Keratinocyte (primary cell): ENCODE data around the gene DUSP6. TPM values are rescaled to one million over a fixed set of nuclear protein-coding genes. Genes with fewer than 3 reads are reported as not detected.
A peak's percentile ranks its signal among the peaks of the same experiment; 100 is the strongest.

Experiments used
- DNase-seq: peaks from one replicate; pipeline ENCODE4 v3.0.0-alpha.2; 2011; ENCODE audit warnings: low read depth, missing footprints, low spot score
- FAIRE-seq: peaks from 2 replicates; lab custom pipeline; 2011; peaks lifted over from hg19 to GRCh38; lab: Jason Lieb, UNC
- H2AFZ ChIP-seq: 2 replicates; pipeline ENCODE4 v1.6.0; 2012; ENCODE audit warnings: low read length, control low read depth, inconsistent platforms; ENCODE audit not compliant: control insufficient read depth
- H3K27ac ChIP-seq: 2 replicates; pipeline ENCODE4 v1.5.1; 2011; ENCODE audit warnings: low read length; ENCODE audit not compliant: control insufficient read depth, insufficient read depth
- H3K27me3 ChIP-seq: 3 replicates; pipeline ENCODE4 v1.6.0; 2011; ENCODE audit warnings: low read length; ENCODE audit not compliant: control insufficient read depth, insufficient read depth; ENCODE audit errors: extremely low read depth
- H3K36me3 ChIP-seq, 2 experiments: 2 replicates in 1 of 2; 3 replicates in 1 of 2; pipeline ENCODE4 v1.5.1; 2011; ENCODE audit warnings: low read length in 2 of 2, mild to moderate bottlenecking in 1 of 2; ENCODE audit not compliant: control insufficient read depth in 2 of 2, insufficient read depth in 2 of 2; ENCODE audit errors: extremely low read depth in 1 of 2
- H3K4me1 ChIP-seq: 3 replicates; pipeline ENCODE4 v1.5.1; 2011; ENCODE audit warnings: low read length; ENCODE audit not compliant: control insufficient read depth, insufficient read depth; ENCODE audit errors: extremely low read depth
- H3K4me2 ChIP-seq: 3 replicates; pipeline ENCODE4 v1.6.0; 2011; ENCODE audit warnings: low read depth, low read length; ENCODE audit not compliant: control insufficient read depth, insufficient read depth; ENCODE audit errors: extremely low read depth
- H3K4me3 ChIP-seq, 3 experiments: fragments of 200-600 bp in 1 of 3; sonication (generic) in 1 of 3; 2 replicates in 2 of 3; 3 replicates in 1 of 3; pipeline ENCODE4 v1.5.1; 2011 to 2016; ENCODE audit warnings: low read length in 3 of 3, mild to moderate bottlenecking in 3 of 3, control low read depth in 2 of 3, inconsistent platforms in 1 of 3, low read depth in 1 of 3, mixed read lengths in 1 of 3, mixed run types in 1 of 3, moderate library complexity in 1 of 3; ENCODE audit not compliant: control insufficient read depth in 2 of 3, insufficient read depth in 2 of 3; ENCODE audit errors: extremely low read depth in 1 of 3
- H3K79me2 ChIP-seq: 2 replicates; pipeline ENCODE4 v1.6.0; 2012; ENCODE audit warnings: low read length; ENCODE audit not compliant: control insufficient read depth, insufficient read depth
- H3K9ac ChIP-seq: 3 replicates; pipeline ENCODE4 v1.6.0; 2011; ENCODE audit warnings: low read length; ENCODE audit not compliant: control insufficient read depth, insufficient read depth; ENCODE audit errors: extremely low read depth
- H3K9me1 ChIP-seq: 3 replicates; pipeline ENCODE4 v1.6.0; 2011; ENCODE audit warnings: low read length; ENCODE audit not compliant: control insufficient read depth, insufficient read depth; ENCODE audit errors: extremely low read depth
- H3K9me3 ChIP-seq: 2 replicates; pipeline ENCODE4 v1.5.1; 2012; ENCODE audit warnings: low read depth, low read length; ENCODE audit not compliant: control insufficient read depth
- H4K20me1 ChIP-seq: 3 replicates; pipeline ENCODE4 v1.6.0; 2011; ENCODE audit warnings: low read length; ENCODE audit not compliant: control insufficient read depth, insufficient read depth; ENCODE audit errors: extremely low read depth
- CTCF ChIP-seq, 3 experiments: IDR thresholded peaks in 1 of 3; conservative IDR thresholded peaks in 1 of 3; optimal IDR thresholded peaks in 1 of 3; 2 replicates in 2 of 3; 3 replicates in 1 of 3; pipeline versions ENCODE3 to v1.5.1; 2011; ENCODE audit warnings: low read length in 3 of 3, mild to moderate bottlenecking in 3 of 3, moderate library complexity in 2 of 3, control low read depth in 1 of 3, inconsistent platforms in 1 of 3; ENCODE audit not compliant: insufficient read depth in 2 of 3; ENCODE audit errors: extremely low read depth in 1 of 3
- EZH2 ChIP-seq: IDR thresholded peaks from one replicate; pipeline ENCODE4 v1.6.1; 2012; ENCODE audit warnings: inconsistent platforms, mild to moderate bottlenecking, low read length, moderate library complexity
- dilution Hi-C: fragments of 300-500 bp; cut with MboI; formaldehyde crosslinking; loops from one replicate; pipeline ENCODE4 v1.7.0; 2020; ENCODE audit warnings: low sequenced_read_pairs; ENCODE audit not compliant: extremely low pct_ligation_motif_present
- polyA plus RNA-seq, 5 experiments: library from polyadenylated mRNA; depleted of rRNA in 3 of 5; stranded (reverse) in 3 of 5; stranded (forward) in 1 of 5; unstranded in 1 of 5; fragments of >200 nt; gene quantifications; 1 replicate in 1 of 5; 2 replicates in 3 of 5; 3 replicates in 1 of 5; pipeline versions ENCODE4 v1.2.1 to v1.2.3, GENCODE V29; 2011 to 2012; ENCODE audit warnings: missing spikeins in 2 of 5, low read depth in 1 of 5, low replicate concordance in 1 of 5

DUSP6 gene
- polyA plus RNA-seq, 1 donor (not counting 4 experiments of a cell fraction or from before 2014, with no cell fraction given): 221 TPM

GRCh38 chr12:89383235-89384049, 31.1 kb upstream of the DUSP6 start:
- DNase-seq: no peak
- Histone ChIP-seq H3K36me3 (no peaks in the 10 kb centered on the region), H3K79me2 (no peaks in the 10 kb centered on the region), H4K20me1 (no peaks in the 10 kb centered on the region), H3K4me3 (no peak overlapping the region), H3K27me3 (no peaks in the 10 kb centered on the region), H3K9me3 (no peaks in the 10 kb centered on the region), H3K9ac (peak overlapping the region; percentile 38), H3K9me1 (no peaks in the 10 kb centered on the region), H3K4me2 (peak overlapping the region; percentile 73), H3K4me1 (peaks cover 23% of the 10 kb centered on the region), H3K27ac (peak overlapping the region; percentile 62), H2AFZ (peak overlapping the region; percentile 58)
- dilution Hi-C loops: no loop called here
- FAIRE-seq: no peak
- TF ChIP-seq CTCF (optimal IDR thresholded peaks at IDR 0.05 in 1 of 3, IDR thresholded peaks at IDR 0.05 in 1 of 3, conservative IDR thresholded peaks at IDR 0.05 in 1 of 3; ENCODE audit: extremely low read depth in 1 of 3, insufficient read depth in 2 of 3, low read length in 3 of 3) (no peak), EZH2 (no peak)

- dilution Hi-C loops: no loop called here
- Histone ChIP-seq H3K9me1 (no peaks in the 10 kb centered on the region), H3K36me3 (no peaks in the 10 kb centered on the region), H3K9ac (no peak overlapping the region), H4K20me1 (no peaks in the 10 kb centered on the region), H2AFZ (no peak overlapping the region), H3K4me1 (peaks cover 23% of the 10 kb centered on the region), H3K27ac (no peak overlapping the region), H3K4me2 (no peak overlapping the region), H3K4me3 (no peak overlapping the region), H3K9me3 (no peaks in the 10 kb centered on the region), H3K79me2 (no peaks in the 10 kb centered on the region), H3K27me3 (no peaks in the 10 kb centered on the region)
- TF ChIP-seq CTCF (optimal IDR thresholded peaks at IDR 0.05 in 1 of 3, IDR thresholded peaks at IDR 0.05 in 1 of 3, conservative IDR thresholded peaks at IDR 0.05 in 1 of 3; ENCODE audit: extremely low read depth in 1 of 3, insufficient read depth in 2 of 3, low read length in 3 of 3) (no peak), EZH2 (no peak)
- FAIRE-seq (no peak), DNase-seq (no peak)
Measured at GRCh38 chr12:89382328-89382727, 30.0 kb upstream of the DUSP6 start.
